Mucosa of descending colon (tissue), 3 donors: ENCODE measurements around the gene CDRT15. TPM values are rescaled to one million over a fixed set of nuclear protein-coding genes. Genes with fewer than 3 reads are reported as not detected.
"Not testable (repeated sequence)": the region's sequence is repeated elsewhere in the genome, so short reads cannot be mapped to it uniquely, and the experiment has no call there.

ENCODE experiments used
- ATAC-seq: fragments of 200-7000 bp; cut with Tn5 transposase; one replicate; pipeline ENCODE4 v1.9.1; 2020; ENCODE audit warnings: mild to moderate bottlenecking, moderate library complexity
- DNase-seq, 3 donors: peaks; one replicate each; pipeline ENCODE4 v3.0.0-alpha.2; 2020
- H3K36me3 ChIP-seq: fragments of 200-600 bp; one replicate; pipeline ENCODE4 v1.8.0; 2021; ENCODE audit warnings: low read depth, mild to moderate bottlenecking
- H3K4me1 ChIP-seq: fragments of 200-600 bp; one replicate; pipeline ENCODE4 v1.8.0; 2021; ENCODE audit warnings: low read depth, mild to moderate bottlenecking
- H3K4me3 ChIP-seq: fragments of 200-600 bp; one replicate; pipeline ENCODE4 v1.8.0; 2021; ENCODE audit warnings: mild to moderate bottlenecking
- H3K9me3 ChIP-seq: fragments of 200-600 bp; one replicate; pipeline ENCODE4 v1.8.0; 2021; ENCODE audit warnings: mild to moderate bottlenecking
- CTCF ChIP-seq: fragments of 200-600 bp; IDR thresholded peaks from one replicate; pipeline ENCODE4 v1.8.0; 2022; ENCODE audit warnings: antibody characterized with exemption, mild to moderate bottlenecking
- intact Hi-C, 2 donors: fragments of 100-400 bp; cut with DNase I in 1 of 2; cut with micrococcal nuclease in 1 of 2; formaldehyde crosslinking; loops; one replicate each; pipeline versions ENCODE4 v1.11.0 to v1.11.1; 2022; cut with DNase I, micrococcal nuclease
- total RNA-seq, 3 donors: library from RNA; stranded (reverse); fragmentation: NEBNext Ultra II Directional in 2 of 3; extraction: Animal tissue kit (Norgen Biotek cat#: 25700) in 2 of 3; gene quantifications; one replicate each; pipeline versions ENCODE4 v1.2.1 to v1.2.4, GENCODE V29; 2021 to 2023
- donor health status: DM: no; HTN: no; CAD: no; lungs with moderate emphysema.
- donor health status: DM: no; HTN: no; CAD: no.
- donor health status: DM: no; HTN: yes; CAD: no.

The CDRT15 gene
- total RNA-seq, 3 donors from 2014 or later: not detected

DNA sequence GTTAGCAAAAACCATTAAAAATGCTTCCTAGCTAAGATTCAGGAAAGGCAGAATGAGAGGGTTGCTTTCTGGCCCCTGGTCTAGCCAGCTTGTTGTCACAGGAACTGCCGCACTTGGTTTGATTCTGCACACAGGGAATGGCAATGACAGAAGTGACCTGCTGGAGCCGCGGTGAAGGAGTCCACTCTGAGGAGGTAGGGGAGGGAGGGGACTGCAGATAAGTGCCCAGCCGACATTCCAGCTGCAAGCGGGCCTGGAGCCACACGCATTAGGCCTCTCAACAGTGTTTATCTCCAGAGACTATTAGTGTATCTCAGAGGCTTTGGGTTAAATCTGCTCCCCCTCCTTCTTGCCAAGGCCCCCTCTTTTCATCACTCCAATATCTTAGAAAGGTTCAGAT lies 38.6 kb downstream of the CDRT15 start:
- no peaks in the 10 kb centered on the region for H3K9me3 ChIP-seq
- DNase-seq (no peak), ATAC-seq (no peak)
- intact Hi-C loops: no loop called here
- peaks cover 15% of the 10 kb centered on the region for H3K4me1 ChIP-seq
- TF ChIP-seq CTCF: no peak
- H3K4me3 ChIP-seq: no peak overlapping the region
- no peaks in the 10 kb centered on the region for H3K36me3 ChIP-seq

- H3K36me3 ChIP-seq: no peaks in the 10 kb centered on the region
- H3K4me1 ChIP-seq: peaks cover 15% of the 10 kb centered on the region
- no peak for TF ChIP-seq CTCF
- peak; percentile 22 for ATAC-seq
- intact Hi-C loops: no loop called here
- DNase-seq: peak in 1 of 3 donors; percentile 58
- no peaks in the 10 kb centered on the region for H3K9me3 ChIP-seq
- H3K4me3 ChIP-seq: no peak overlapping the region
Measured at GRCh38 chr17:14197586-14197985, 39.1 kb downstream of the CDRT15 start.

DNA sequence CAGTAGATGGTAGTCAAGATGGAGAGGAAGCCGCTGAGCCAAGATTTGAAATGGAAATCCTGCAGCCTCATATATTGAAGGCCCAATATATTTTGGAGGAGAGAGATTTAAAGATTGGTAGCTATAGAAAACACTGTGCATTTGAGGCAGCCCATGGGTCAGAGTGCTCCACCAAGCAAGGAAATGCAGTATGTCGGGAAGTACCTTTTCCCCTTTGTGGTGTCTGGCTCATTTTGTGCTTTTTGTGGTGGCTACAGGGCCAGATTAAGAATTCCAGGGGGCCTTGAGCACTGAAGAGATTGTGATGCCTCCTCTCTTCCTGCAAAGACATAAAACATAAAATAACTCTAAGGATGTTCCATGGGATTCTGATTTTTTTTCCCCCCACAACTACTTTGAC lies 39.6 kb downstream of the CDRT15 start:
- no peak for TF ChIP-seq CTCF

GRCh38 chr17:14196377-14196997 lies 40.2 kb downstream of the CDRT15 start:
- TF ChIP-seq CTCF: no peak
- no peaks in the 10 kb centered on the region for H3K9me3 ChIP-seq
- intact Hi-C loops: no loop called here
- H3K36me3 ChIP-seq: no peaks in the 10 kb centered on the region
- H3K4me3 ChIP-seq: no peak overlapping the region
- H3K4me1 ChIP-seq: peaks cover 11% of the 10 kb centered on the region
- ATAC-seq (peak; percentile 48), DNase-seq (no peak)

More for the DNA sequence above, 39.6 kb downstream of the CDRT15 start:
- H3K36me3 ChIP-seq: no peaks in the 10 kb centered on the region
- no peak for DNase-seq
- H3K4me3 ChIP-seq: no peak overlapping the region
- ATAC-seq: no peak
- no peaks in the 10 kb centered on the region for H3K9me3 ChIP-seq
- peaks cover 15% of the 10 kb centered on the region for H3K4me1 ChIP-seq
- intact Hi-C loops: no loop called here

GRCh38 chr17:14192636-14193344 lies 43.9 kb downstream of the CDRT15 start:
- H3K4me3 ChIP-seq, H3K9me3 ChIP-seq, H3K4me1 ChIP-seq, H3K36me3 ChIP-seq, intact Hi-C loops, DNase-seq: not testable (repeated sequence)
- ATAC-seq: peak; percentile 53

DNA sequence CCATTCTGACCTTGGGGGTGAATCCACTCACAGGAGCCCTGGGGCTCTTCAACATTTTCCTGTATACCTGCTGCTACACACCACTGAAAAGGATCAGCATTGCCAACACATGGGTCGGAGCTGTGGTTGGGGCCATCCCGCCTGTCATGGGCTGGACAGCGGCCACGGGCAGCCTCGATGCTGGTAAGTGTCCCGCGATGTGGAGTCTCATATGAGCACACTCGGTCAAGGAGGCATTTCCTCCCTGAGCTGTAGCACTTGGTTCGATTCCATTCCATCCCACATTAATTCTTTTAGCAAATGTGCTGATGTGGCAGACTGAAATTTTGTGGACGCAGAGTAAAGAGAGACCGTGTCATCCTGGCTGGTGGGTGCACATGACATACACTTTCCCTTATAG lies 44.6 kb downstream of the CDRT15 start:
- ATAC-seq, H3K9me3 ChIP-seq, DNase-seq, intact Hi-C loops, H3K4me1 ChIP-seq, H3K4me3 ChIP-seq, H3K36me3 ChIP-seq: not testable (repeated sequence)

DNA sequence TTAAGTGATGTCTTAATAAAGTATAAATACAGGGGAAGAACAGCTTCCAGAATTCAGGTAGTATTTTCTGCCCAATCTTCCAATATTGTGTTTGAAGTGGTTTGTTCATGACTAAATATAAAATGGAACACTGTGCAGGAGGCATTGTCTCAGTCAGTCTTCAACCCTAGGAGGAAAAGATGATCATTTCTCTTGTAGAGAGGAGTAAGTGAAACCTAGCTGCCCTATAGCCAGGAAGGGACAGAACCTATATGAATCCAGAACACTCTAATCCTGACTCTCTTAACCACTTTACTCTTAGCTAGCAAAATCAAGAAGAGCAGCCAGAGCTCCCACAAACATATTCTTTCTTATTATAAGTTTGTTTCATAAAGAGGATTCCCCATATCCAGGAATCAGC lies 45.2 kb downstream of the CDRT15 start:
- H3K4me3 ChIP-seq, H3K36me3 ChIP-seq, ATAC-seq, H3K4me1 ChIP-seq, DNase-seq, intact Hi-C loops, H3K9me3 ChIP-seq: not testable (repeated sequence)

GRCh38 chr17:14190774-14191173 lies 45.9 kb downstream of the CDRT15 start:
- ATAC-seq, intact Hi-C loops, H3K9me3 ChIP-seq: not testable (repeated sequence)

DNA sequence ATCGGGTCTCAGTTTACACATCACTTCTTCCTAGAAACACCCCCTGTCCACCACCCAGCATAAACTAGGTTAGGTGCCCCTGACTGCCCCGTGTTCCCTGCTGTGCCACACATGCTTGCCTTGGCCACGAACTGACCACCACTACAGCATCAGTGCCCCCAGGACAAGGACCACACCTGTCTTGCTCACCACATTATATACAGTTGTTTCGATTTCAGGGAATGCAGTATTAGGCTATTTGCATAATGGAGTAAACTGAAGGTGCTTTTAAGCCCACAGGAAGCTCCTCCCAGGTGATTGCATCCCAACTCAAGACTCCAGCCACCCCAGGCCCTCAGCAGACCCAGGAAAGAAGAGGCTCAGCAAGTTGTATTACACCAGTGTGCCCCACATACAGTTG lies 50.2 kb downstream of the CDRT15 start:
- H3K4me3 ChIP-seq, H3K4me1 ChIP-seq, intact Hi-C loops, H3K36me3 ChIP-seq, DNase-seq, H3K9me3 ChIP-seq, ATAC-seq: not testable (repeated sequence)

More at GRCh38 chr17:14190774-14191173, 45.9 kb downstream of the CDRT15 start:
- not testable (repeated sequence) for H3K4me3 ChIP-seq, H3K4me1 ChIP-seq, DNase-seq, H3K36me3 ChIP-seq
